Measurements from ENCODE around the gene TEX55.
"Not testable (repeated sequence)": the region's sequence is repeated elsewhere in the genome, so short reads cannot be mapped to it uniquely, and the experiment has no call there.

The TEX55 gene

GRCh38 chr3:119160361-119160760 lies 14.4 kb downstream of the TEX55 start:
- no peak overlapping the region for H3K4me3 ChIP-seq (ENCODE audit: control insufficient read depth, low read depth, low read length)
- DNase-seq (ENCODE audit: low read depth): no peak
- TF ChIP-seq CTCF (conservative IDR thresholded peaks at IDR 0.05; ENCODE audit: control insufficient read depth, insufficient read depth, low read depth, low read length): no peak

- DNase-seq (ENCODE audit: low read depth): no peak
- no peak for TF ChIP-seq CTCF (conservative IDR thresholded peaks at IDR 0.05; ENCODE audit: control insufficient read depth, insufficient read depth, low read depth, low read length)
- H3K4me3 ChIP-seq (ENCODE audit: control insufficient read depth, low read depth, low read length): no peak overlapping the region
These were observed 14.8 kb downstream of the TEX55 start for GRCh38 chr3:119160815-119161214.

GRCh38 chr3:119161240-119161639 lies 15.3 kb downstream of the TEX55 start:
- no peak for DNase-seq (ENCODE audit: low read depth)
- TF ChIP-seq CTCF (conservative IDR thresholded peaks at IDR 0.05; ENCODE audit: control insufficient read depth, insufficient read depth, low read depth, low read length): no peak
- no peak overlapping the region for H3K4me3 ChIP-seq (ENCODE audit: control insufficient read depth, low read depth, low read length)

- H3K4me3 ChIP-seq (ENCODE audit: control insufficient read depth, low read depth, low read length); DNase-seq (ENCODE audit: low read depth): not testable (repeated sequence)
These were observed 18.8 kb downstream of the TEX55 start for GRCh38 chr3:119164745-119165144.

- H3K4me3 ChIP-seq (ENCODE audit: control insufficient read depth, low read depth, low read length): no peak overlapping the region
- DNase-seq (ENCODE audit: low read depth): no peak
- no peak for TF ChIP-seq CTCF (conservative IDR thresholded peaks at IDR 0.05; ENCODE audit: control insufficient read depth, insufficient read depth, low read depth, low read length)
These were observed 24.9 kb downstream of the TEX55 start for GRCh38 chr3:119170821-119171220.

GRCh38 chr3:119173325-119173724 lies 27.4 kb downstream of the TEX55 start, which contains the start of gene UPK1B:
TSS of gene UPK1B (plus strand) at chr3:119173598. CDS start at chr3:119186742, 13,144 bp downstream.
- no peak for DNase-seq (ENCODE audit: low read depth)
- no peak within 1 kb of the TSS for H3K4me3 ChIP-seq (ENCODE audit: control insufficient read depth, low read depth, low read length)
- no peak for TF ChIP-seq CTCF (conservative IDR thresholded peaks at IDR 0.05; ENCODE audit: control insufficient read depth, insufficient read depth, low read depth, low read length)

- TF ChIP-seq CTCF (conservative IDR thresholded peaks at IDR 0.05; ENCODE audit: control insufficient read depth, insufficient read depth, low read depth, low read length): no peak
- H3K4me3 ChIP-seq (ENCODE audit: control insufficient read depth, low read depth, low read length): no peak overlapping the region
- peak; percentile 38 for DNase-seq (ENCODE audit: low read depth)
These were observed 30.1 kb downstream of the TEX55 start for GRCh38 chr3:119175872-119176756.

All from fibroblast of mammary gland (primary cell).